Measurements from ENCODE around the gene LEKR1.
A peak's percentile ranks its signal among the peaks of the same experiment; 100 is the strongest.

The LEKR1 gene

DNA sequence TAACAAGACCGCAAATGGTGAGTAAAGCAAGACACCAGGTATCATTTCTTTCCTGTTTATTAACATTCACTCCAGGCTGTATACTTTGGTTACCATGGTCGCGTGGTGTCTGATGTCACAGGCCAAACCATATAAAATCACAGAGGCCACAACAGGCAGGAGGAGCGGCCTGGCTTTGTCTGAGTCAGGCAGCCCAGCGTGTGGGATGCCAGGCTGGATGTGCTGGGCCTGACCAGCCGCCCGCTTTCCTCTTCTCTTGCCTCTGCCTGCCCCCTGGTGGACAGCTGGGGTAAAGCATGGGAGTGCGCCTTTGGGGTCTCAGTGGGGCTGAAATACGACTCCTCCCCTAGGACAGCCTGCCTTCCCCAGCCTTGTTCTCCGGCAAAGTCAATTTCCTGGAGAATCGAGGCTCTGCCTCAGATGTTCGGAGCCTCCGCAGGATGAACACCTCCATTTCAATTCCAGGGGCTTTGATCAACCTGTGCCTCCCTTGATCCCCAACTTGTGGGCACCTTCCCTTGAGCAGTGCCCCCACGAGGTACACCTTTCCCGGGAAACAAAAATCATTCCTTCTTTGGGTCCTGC is 255.6 kb downstream of the LEKR1 start:
- peak; percentile 94 for ATAC-seq (ENCODE audit: insufficient read depth, low read depth)
- no peaks in the 10 kb centered on the region for H3K9me3 ChIP-seq (ENCODE audit: insufficient read depth, low read length, severe bottlenecking)
- H3K27me3 ChIP-seq (ENCODE audit: insufficient read depth, low read length, poor library complexity), result peaks cover 2% of the 10 kb centered on the region
- H3K27ac ChIP-seq (ENCODE audit: low read length), result no peak overlapping the region
- H3K4me3 ChIP-seq (ENCODE audit: low read depth in 1 of 2, low read length in 2 of 2), result peak overlapping the region in 1 of 2 experiments; percentile 18; a peak in 1 of 4 replicates
- no peak overlapping the region for H3K9ac ChIP-seq (ENCODE audit: low read depth, low read length)
- H3K4me1 ChIP-seq (ENCODE audit: insufficient read depth, low read length), result peaks cover 9% of the 10 kb centered on the region
- H3K36me3 ChIP-seq (ENCODE audit: insufficient read depth, low read length), result no peaks in the 10 kb centered on the region
- H4K20me1 ChIP-seq (ENCODE audit: insufficient read depth, low read length), result no peaks in the 10 kb centered on the region
- TF ChIP-seq EZH2 (IDR thresholded peaks at IDR 0.05; ENCODE audit: borderline replicate concordance, low read depth, low read length, severe bottlenecking), result no peak
- TF ChIP-seq, protein P1, sequence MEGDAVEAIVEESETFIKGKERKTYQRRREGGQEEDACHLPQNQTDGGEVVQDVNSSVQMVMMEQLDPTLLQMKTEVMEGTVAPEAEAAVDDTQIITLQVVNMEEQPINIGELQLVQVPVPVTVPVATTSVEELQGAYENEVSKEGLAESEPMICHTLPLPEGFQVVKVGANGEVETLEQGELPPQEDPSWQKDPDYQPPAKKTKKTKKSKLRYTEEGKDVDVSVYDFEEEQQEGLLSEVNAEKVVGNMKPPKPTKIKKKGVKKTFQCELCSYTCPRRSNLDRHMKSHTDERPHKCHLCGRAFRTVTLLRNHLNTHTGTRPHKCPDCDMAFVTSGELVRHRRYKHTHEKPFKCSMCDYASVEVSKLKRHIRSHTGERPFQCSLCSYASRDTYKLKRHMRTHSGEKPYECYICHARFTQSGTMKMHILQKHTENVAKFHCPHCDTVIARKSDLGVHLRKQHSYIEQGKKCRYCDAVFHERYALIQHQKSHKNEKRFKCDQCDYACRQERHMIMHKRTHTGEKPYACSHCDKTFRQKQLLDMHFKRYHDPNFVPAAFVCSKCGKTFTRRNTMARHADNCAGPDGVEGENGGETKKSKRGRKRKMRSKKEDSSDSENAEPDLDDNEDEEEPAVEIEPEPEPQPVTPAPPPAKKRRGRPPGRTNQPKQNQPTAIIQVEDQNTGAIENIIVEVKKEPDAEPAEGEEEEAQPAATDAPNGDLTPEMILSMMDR (IDR thresholded peaks at IDR 0.05; ENCODE audit: borderline replicate concordance, extremely low read depth, low read length, poor library complexity, severe bottlenecking), result peak; percentile 98
- peak; percentile 83 for DNase-seq
- peak overlapping the region; percentile 52 for H3K4me2 ChIP-seq (ENCODE audit: insufficient read depth, low read length)
- no peaks in the 10 kb centered on the region for H3K79me2 ChIP-seq (ENCODE audit: insufficient read depth, low read length)
- H2AFZ ChIP-seq (ENCODE audit: low read depth, low read length), result peak overlapping the region; percentile 18

DNA sequence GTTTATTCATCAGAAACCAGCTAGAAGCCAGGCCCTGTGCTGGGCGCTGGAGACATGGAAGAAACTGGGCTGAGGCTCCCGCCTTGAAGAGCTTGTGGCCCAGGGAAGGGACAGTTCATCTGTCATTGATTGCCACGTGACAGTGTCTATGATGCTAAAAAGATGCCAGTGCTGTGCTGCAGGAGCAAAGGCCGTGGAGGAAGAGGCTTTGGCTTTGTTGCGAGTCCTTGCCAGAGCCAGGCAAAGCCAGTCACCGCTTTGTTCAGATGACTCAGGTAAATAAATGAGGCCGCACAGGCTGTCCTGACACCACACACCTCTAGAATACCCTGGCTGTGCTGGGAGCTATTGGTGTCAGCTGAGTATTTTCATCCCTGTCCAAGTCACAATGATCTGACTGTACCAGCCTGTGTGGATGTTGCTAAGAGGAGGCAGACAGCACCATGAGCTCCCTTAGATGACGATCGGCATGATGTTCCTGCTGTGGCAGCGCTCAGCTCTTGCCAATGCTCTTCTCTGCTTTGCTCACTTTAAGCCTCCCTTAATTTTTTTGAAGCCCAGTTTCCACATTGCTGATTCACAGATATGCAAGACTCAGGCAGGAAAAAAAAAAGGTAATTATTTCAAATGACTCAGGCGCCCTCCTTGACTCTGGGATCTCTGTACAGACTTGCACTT is 256.3 kb downstream of the LEKR1 start:
- Histone ChIP-seq H3K4me1 (ENCODE audit: insufficient read depth, low read length) (peaks cover 12% of the 10 kb centered on the region), H3K4me3 (ENCODE audit: low read depth in 1 of 2, low read length in 2 of 2) (no peak overlapping the region), H3K79me2 (ENCODE audit: insufficient read depth, low read length) (no peaks in the 10 kb centered on the region), H3K9ac (ENCODE audit: low read depth, low read length) (no peak overlapping the region), H3K36me3 (ENCODE audit: insufficient read depth, low read length) (no peaks in the 10 kb centered on the region), H2AFZ (ENCODE audit: low read depth, low read length) (no peak overlapping the region), H4K20me1 (ENCODE audit: insufficient read depth, low read length) (no peaks in the 10 kb centered on the region), H3K4me2 (ENCODE audit: insufficient read depth, low read length) (no peak overlapping the region), H3K9me3 (ENCODE audit: insufficient read depth, low read length, severe bottlenecking) (no peaks in the 10 kb centered on the region), H3K27me3 (ENCODE audit: insufficient read depth, low read length, poor library complexity) (peaks cover 2% of the 10 kb centered on the region), H3K27ac (ENCODE audit: low read length) (no peak overlapping the region)
- ATAC-seq (ENCODE audit: insufficient read depth, low read depth), result 0 out of 3 replicates have a peak, but pooled peaks have one; percentile 5
- TF ChIP-seq EZH2 (IDR thresholded peaks at IDR 0.05; ENCODE audit: borderline replicate concordance, low read depth, low read length, severe bottlenecking), result no peak
- TF ChIP-seq, protein P1 (IDR thresholded peaks at IDR 0.05; ENCODE audit: borderline replicate concordance, extremely low read depth, low read length, poor library complexity, severe bottlenecking), result no peak
- DNase-seq, result no peak

DNA sequence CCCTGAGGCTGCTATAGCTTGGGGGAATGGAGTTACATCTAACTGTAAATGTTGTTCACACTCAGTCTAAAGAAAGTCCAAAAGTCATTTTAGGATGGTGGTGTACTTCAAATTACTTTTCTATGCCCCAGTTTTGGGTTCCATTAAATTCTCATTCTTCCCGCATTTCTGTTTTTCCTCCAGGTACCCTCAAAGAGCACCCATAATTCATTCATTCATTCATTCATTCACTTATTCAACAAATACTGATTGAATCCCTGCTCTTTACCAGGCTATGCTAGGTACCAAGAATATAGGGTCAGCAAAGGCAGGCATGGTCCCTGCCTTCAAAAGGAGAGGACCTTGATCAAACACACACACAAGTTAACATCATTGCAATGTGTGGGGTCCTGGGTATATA is 257.7 kb downstream of the LEKR1 start:
- H2AFZ ChIP-seq (ENCODE audit: low read depth, low read length), result no peak overlapping the region
- H3K27ac ChIP-seq (ENCODE audit: low read length), result no peak overlapping the region
- H3K9me3 ChIP-seq (ENCODE audit: insufficient read depth, low read length, severe bottlenecking), result no peaks in the 10 kb centered on the region
- DNase-seq, result no peak
- H3K4me1 ChIP-seq (ENCODE audit: insufficient read depth, low read length), result peaks cover 26% of the 10 kb centered on the region
- H3K9ac ChIP-seq (ENCODE audit: low read depth, low read length), result no peak overlapping the region
- no peak overlapping the region for H3K4me2 ChIP-seq (ENCODE audit: insufficient read depth, low read length)
- H3K36me3 ChIP-seq (ENCODE audit: insufficient read depth, low read length), result no peaks in the 10 kb centered on the region
- H3K79me2 ChIP-seq (ENCODE audit: insufficient read depth, low read length), result no peaks in the 10 kb centered on the region
- no peak overlapping the region for H3K4me3 ChIP-seq (ENCODE audit: low read depth in 1 of 2, low read length in 2 of 2)
- peaks cover 2% of the 10 kb centered on the region for H3K27me3 ChIP-seq (ENCODE audit: insufficient read depth, low read length, poor library complexity)
- no peak for ATAC-seq (ENCODE audit: insufficient read depth, low read depth)
- TF ChIP-seq, protein P1 (IDR thresholded peaks at IDR 0.05; ENCODE audit: borderline replicate concordance, extremely low read depth, low read length, poor library complexity, severe bottlenecking), result no peak
- TF ChIP-seq EZH2 (IDR thresholded peaks at IDR 0.05; ENCODE audit: borderline replicate concordance, low read depth, low read length, severe bottlenecking), result no peak
- no peaks in the 10 kb centered on the region for H4K20me1 ChIP-seq (ENCODE audit: insufficient read depth, low read length)

Data from DND-41 (cell line).